Suprapubic skin (tissue), 4 donors: ENCODE data around the gene C1orf122.

ENCODE experiments used
- CTCF ChIP-seq, 2 donors: fragments of 200-600 bp in 1 of 2; fragments of 450-650 bp in 1 of 2; sonication (generic) in 1 of 2; IDR thresholded peaks; one replicate each; pipeline ENCODE4 v1.5.1; 2016 to 2019; ENCODE audit warnings: antibody characterized with exemption in 2 of 2, mild to moderate bottlenecking in 1 of 2, moderate library complexity in 1 of 2
- EP300 ChIP-seq: sonication (generic); formaldehyde crosslinking; IDR thresholded peaks from one replicate; pipeline ENCODE4 v1.6.1; 2017; ENCODE audit warnings: antibody characterized with exemption
- POLR2A ChIP-seq, 2 donors: fragments of 450-650 bp; IDR thresholded peaks; one replicate each; pipeline ENCODE4 v1.6.1; 2017; ENCODE audit warnings: antibody characterized with exemption in 2 of 2, mild to moderate bottlenecking in 2 of 2, moderate library complexity in 2 of 2
- POLR2AphosphoS5 ChIP-seq, 3 donors: sonication (generic); formaldehyde crosslinking; IDR thresholded peaks; one replicate each; pipeline ENCODE4 v1.6.1; 2017; ENCODE audit warnings: antibody characterized with exemption in 3 of 3

- TF ChIP-seq POLR2AphosphoS5 (IDR thresholded peaks at IDR 0.05): no peak
- TF ChIP-seq POLR2A (IDR thresholded peaks at IDR 0.05): no peak
- TF ChIP-seq CTCF (IDR thresholded peaks at IDR 0.05): no peak
- TF ChIP-seq EP300: no peak
Measured at GRCh38 chr1:37792943-37793686, 14.5 kb upstream of the C1orf122 start.
